ENCODE data around the gene DLK2. TPM values are rescaled to one million over a fixed set of nuclear protein-coding genes. Genes with fewer than 3 reads are reported as not detected.

Gene DLK2
- total RNA-seq, 1 experiment from 2014 or later, result 1.6 TPM

- TF ChIP-seq ZBTB33 (IDR thresholded peaks at IDR 0.05; ENCODE audit: extremely low read depth, insufficient replicate concordance, low read length) (no peak), SIN3A (IDR thresholded peaks at IDR 0.05; ENCODE audit: low read depth) (no peak), SP1 (IDR thresholded peaks at IDR 0.05; ENCODE audit: low read depth) (no peak), EZH2 (IDR thresholded peaks at IDR 0.05) (no peak)
Measured at GRCh38 chr6:43455531-43456428, at the start of gene DLK2 (continued).

GRCh38 chr6:43503443-43503842 lies 48.1 kb upstream of the DLK2 start:
- intact Hi-C loops (cut with micrococcal nuclease), result loop anchor here (10.0 kb wide), 1 partner anchor 139 kb away; the partner anchor contains the start of gene ZNF318
- POLR2A ChIA-PET, result no interaction called here
- no peak for TF ChIP-seq EGR1 (IDR thresholded peaks at IDR 0.05; ENCODE audit: low read depth)
- TF ChIP-seq ATF3 (IDR thresholded peaks at IDR 0.05), result no peak
- no peak for TF ChIP-seq CTCF (IDR thresholded peaks at IDR 0.05 in 2 of 3, conservative IDR thresholded peaks at IDR 0.05 in 1 of 3; ENCODE audit: borderline replicate concordance in 1 of 3, insufficient read depth in 1 of 3, low read depth in 2 of 3, low read length in 2 of 3)
- TF ChIP-seq CBX3 (IDR thresholded peaks at IDR 0.05; ENCODE audit: low read depth), result no peak
- no peak for TF ChIP-seq YY1 (IDR thresholded peaks at IDR 0.05; ENCODE audit: extremely low read depth, insufficient replicate concordance, low read depth, low read length)
- no peak for TF ChIP-seq TCF7L2 (IDR thresholded peaks at IDR 0.05; ENCODE audit: borderline replicate concordance, extremely low read depth, insufficient read depth, insufficient read length)
- TF ChIP-seq MAX (IDR thresholded peaks at IDR 0.05), result no peak
- no peak for TF ChIP-seq EZH2 (IDR thresholded peaks at IDR 0.05)
- no peak for TF ChIP-seq ELF1 (IDR thresholded peaks at IDR 0.05; ENCODE audit: borderline replicate concordance, low read depth)
- no peak for TF ChIP-seq POLR2A (IDR thresholded peaks at IDR 0.05; ENCODE audit: borderline replicate concordance, extremely low read depth, insufficient read depth, insufficient read length)
- TF ChIP-seq SIN3A (IDR thresholded peaks at IDR 0.05; ENCODE audit: low read depth), result no peak
- no peak for TF ChIP-seq RAD21 (IDR thresholded peaks at IDR 0.05; ENCODE audit: low read depth)
- TF ChIP-seq SRF (IDR thresholded peaks at IDR 0.05; ENCODE audit: low read depth), result no peak
- TF ChIP-seq CEBPB (IDR thresholded peaks at IDR 0.05; ENCODE audit: low read depth), result no peak

More at GRCh38 chr6:43503443-43503842, 48.1 kb upstream of the DLK2 start:
- Histone ChIP-seq H4K20me1 (ENCODE audit: insufficient read depth) (no peaks in the 10 kb centered on the region), H3K4me3 (replicated peaks in 1 of 2; ENCODE audit: low read depth in 1 of 2, low read length in 2 of 2) (no peak overlapping the region), H3K4me2 (ENCODE audit: low read length) (no peak overlapping the region), H3K9ac (ENCODE audit: low read length) (no peak overlapping the region), H3K9me3 (ENCODE audit: control insufficient read depth in 1 of 2, insufficient read depth in 1 of 2, low read depth in 1 of 2, low read length in 2 of 2) (no peaks in the 10 kb centered on the region), H3K27ac (ENCODE audit: low read depth, low read length) (no peak overlapping the region), H2AFZ (ENCODE audit: low read depth, low read length, poor library complexity, severe bottlenecking) (no peak overlapping the region), H3K9me2 (ENCODE audit: insufficient read depth) (no peaks in the 10 kb centered on the region), H3K79me2 (ENCODE audit: insufficient read depth, low read length) (peaks cover 2% of the 10 kb centered on the region; the same call in 1 of the 2 replicates), H3K27me3 (ENCODE audit: insufficient read depth, low read length) (no peaks in the 10 kb centered on the region), H3K4me1 (ENCODE audit: control insufficient read depth in 1 of 2, insufficient read depth in 2 of 2, low read length in 2 of 2) (peaks cover 0 to 9% of the 10 kb centered on the region in 2 experiments; a peak in 1 of 4 replicates), H3K36me3 (ENCODE audit: control insufficient read depth in 1 of 2, insufficient read depth in 2 of 2, low read length in 2 of 2) (peaks cover 11 to 35% of the 10 kb centered on the region in 2 experiments; a peak in 3 of 4 replicates)
- ATAC-seq, result no peak
- DNase-seq (ENCODE audit: low read depth, low spot score), result no peak
- RAD21 ChIA-PET (ENCODE audit: low non-redundant PET in 1 of 2, low total read pairs in 2 of 2, uncharacterized antibody in 2 of 2, unreplicated experiment in 2 of 2), result interaction anchor here (0.7 to 1.2 kb wide), 2 partner anchors 46 to 169 kb away, joined by 5 to 6 read pairs; no protein-coding TSS in a partner anchor
- no TSS peak for BruUV-seq (replicated peaks)
- CTCF ChIA-PET, result interaction anchor here (1.0 kb wide), 1 partner anchor 8 kb away, joined by 3 read pairs; no protein-coding TSS in a partner anchor

Measured in HCT116 (cell line).